GM23338 (cell line): ENCODE results near the gene CIDEB. TPM values are rescaled to one million over a fixed set of nuclear protein-coding genes. Genes with fewer than 3 reads are reported as not detected.

Source experiments
- ATAC-seq: fragments of 200-7000 bp; cut with Tn5 transposase; 3 replicates; pipeline ENCODE4 v1.9.1; 2020
- DNase-seq: peaks from one replicate; pipeline ENCODE4 v3.0.0-alpha.2; 2015; ENCODE audit warnings: low spot score
- H2AFZ ChIP-seq: fragments of 200-600 bp; sonication (generic); 2 replicates; pipeline ENCODE4 v1.8.0; 2016; ENCODE audit warnings: antibody characterized with exemption, mild to moderate bottlenecking, moderate library complexity
- H3F3A ChIP-seq: fragments of 200-600 bp; sonication (generic); replicated peaks from 2 replicates; pipeline ENCODE4 v1.8.0; 2017; ENCODE audit warnings: antibody characterized with exemption, mixed run types, low read depth
- H3K27ac ChIP-seq: fragments of 200-600 bp; sonication (generic); 2 replicates; pipeline ENCODE4 v1.6.1; 2016; ENCODE audit warnings: low read depth
- H3K27me3 ChIP-seq: fragments of 200-600 bp; sonication (generic); 2 replicates; pipeline ENCODE4 v1.8.0; 2016; ENCODE audit warnings: mild to moderate bottlenecking, mixed run types, moderate library complexity; ENCODE audit not compliant: insufficient read depth
- H3K36me3 ChIP-seq: fragments of 200-600 bp; sonication (generic); 2 replicates; pipeline ENCODE4 v1.8.0; 2016; ENCODE audit warnings: mild to moderate bottlenecking; ENCODE audit not compliant: insufficient read depth
- H3K4me1 ChIP-seq: fragments of 200-600 bp; sonication (generic); 2 replicates; pipeline ENCODE4 v1.8.0; 2016; ENCODE audit warnings: mild to moderate bottlenecking, moderate library complexity; ENCODE audit not compliant: insufficient read depth
- H3K4me2 ChIP-seq: fragments of 200-600 bp; sonication (generic); 2 replicates; pipeline ENCODE4 v1.7.1; 2017; ENCODE audit warnings: mixed run types
- H3K4me3 ChIP-seq: fragments of 200-600 bp; sonication (generic); 2 replicates; pipeline ENCODE4 v1.6.1; 2016; ENCODE audit warnings: mixed run types
- H3K79me2 ChIP-seq: fragments of 200-600 bp; sonication (generic); replicated peaks from 2 replicates; pipeline ENCODE4 v1.8.0; 2017; ENCODE audit warnings: mild to moderate bottlenecking; ENCODE audit not compliant: insufficient read depth
- H3K9me2 ChIP-seq: fragments of 200-600 bp; sonication (generic); 2 replicates; pipeline ENCODE4 v1.8.0; 2017; ENCODE audit not compliant: insufficient read depth
- H4K20me1 ChIP-seq: fragments of 200-600 bp; sonication (generic); replicated peaks from 2 replicates; pipeline ENCODE4 v1.8.0; 2017; ENCODE audit warnings: mild to moderate bottlenecking; ENCODE audit not compliant: insufficient read depth
- H3K27ac Mint-ChIP-seq: 2 replicates; pipeline ENCODE4 v1.8.0; 2020; ENCODE audit warnings: inconsistent platforms, mild to moderate bottlenecking, moderate library complexity, mixed read lengths
- H3K27me3 Mint-ChIP-seq: 3 replicates; pipeline ENCODE4 v1.8.0; 2022; ENCODE audit warnings: low read depth, mild to moderate bottlenecking, moderate library complexity, mixed read lengths, inconsistent platforms; ENCODE audit not compliant: insufficient read depth, poor library complexity
- H3K36me3 Mint-ChIP-seq: 3 replicates; pipeline ENCODE4 v1.8.0; 2021; ENCODE audit warnings: low read depth, mild to moderate bottlenecking, inconsistent platforms, moderate library complexity, mixed read lengths
- H3K4me1 Mint-ChIP-seq: 3 replicates; pipeline ENCODE4 v1.8.0; 2020; ENCODE audit warnings: mild to moderate bottlenecking, inconsistent platforms, mixed read lengths
- H3K4me3 Mint-ChIP-seq: 3 replicates; pipeline ENCODE4 v1.8.0; 2021; ENCODE audit warnings: moderate library complexity, mild to moderate bottlenecking, inconsistent platforms, mixed read lengths
- H3K9me3 Mint-ChIP-seq: 3 replicates; pipeline ENCODE4 v1.8.0; 2020; ENCODE audit warnings: moderate library complexity, mild to moderate bottlenecking, inconsistent platforms, mixed read lengths
- CREB1 ChIP-seq: fragments of 250-450 bp; sonication (Bioruptor Pico); IDR thresholded peaks from 2 replicates; pipeline ENCODE4 v1.5.0; 2020; ENCODE audit warnings: low read depth, mild to moderate bottlenecking, moderate library complexity
- EZH2 ChIP-seq: fragments of 200-600 bp; sonication (generic); IDR thresholded peaks from one replicate; pipeline ENCODE4 v1.8.0; 2017; ENCODE audit warnings: antibody characterized with exemption, mild to moderate bottlenecking, low read depth; ENCODE audit not compliant: unreplicated experiment
- EZH2phosphoT487 ChIP-seq: fragments of 200-600 bp; sonication (generic); IDR thresholded peaks from one replicate; pipeline ENCODE4 v1.8.1; 2018; ENCODE audit warnings: antibody characterized with exemption; ENCODE audit not compliant: unreplicated experiment
- JUNB ChIP-seq: IDR thresholded peaks from one replicate; pipeline ENCODE4 v1.6.1; 2016; ENCODE audit warnings: antibody characterized with exemption; ENCODE audit not compliant: unreplicated experiment
- NANOG ChIP-seq: IDR thresholded peaks from 2 replicates; pipeline ENCODE4 v1.6.1; 2016; ENCODE audit warnings: antibody characterized with exemption, borderline replicate concordance
- STAT1 ChIP-seq: IDR thresholded peaks from one replicate; pipeline ENCODE4 v1.6.1; 2016; ENCODE audit warnings: antibody characterized with exemption; ENCODE audit not compliant: unreplicated experiment
- ZNF114 ChIP-seq: fragments of 250-450 bp; sonication (Bioruptor Pico); IDR thresholded peaks from 2 replicates; pipeline ENCODE4 v1.5.0; 2020; ENCODE audit warnings: mild to moderate bottlenecking, moderate library complexity
- ZNF331 ChIP-seq: fragments of 250-450 bp; sonication (Bioruptor Pico); IDR thresholded peaks from 2 replicates; pipeline ENCODE4 v1.5.0; 2020; ENCODE audit warnings: low read depth, mild to moderate bottlenecking, moderate library complexity
- polyA plus RNA-seq: library from polyadenylated mRNA; unstranded; fragments of >200 nt; fragmentation: Nextera tagmentation; extraction: Ambion mirVana; gene quantifications from 2 replicates; pipeline ENCODE4 v1.2.1, GENCODE V29; 2016
- total RNA-seq: library from RNA; depleted of rRNA; stranded (reverse); fragments of >200 nt; shearing (Covaris generic); gene quantifications from 2 replicates; pipeline ENCODE4 v1.2.3, GENCODE V29; 2014
- TF ChIP-seq, protein P1 (sequence below): fragments of 250-450 bp; sonication (Bioruptor Pico); IDR thresholded peaks from 2 replicates; pipeline ENCODE4 v1.5.0; 2020; ENCODE audit warnings: mild to moderate bottlenecking, moderate library complexity
- TF ChIP-seq, protein P2 (sequence below): IDR thresholded peaks from 2 replicates; pipeline ENCODE4 v1.6.1; 2016; ENCODE audit warnings: antibody characterized with exemption
- TF ChIP-seq, protein P3 (sequence below), 2 experiments: fragments of 200-600 bp in 1 of 2; sonication (generic) in 1 of 2; conservative IDR thresholded peaks; 2 replicates each; pipeline versions ENCODE4 v1.5.1 to v1.6.1; 2016 to 2017; ENCODE audit warnings: antibody characterized with exemption in 2 of 2, low read depth in 2 of 2, mild to moderate bottlenecking in 2 of 2, moderate library complexity in 1 of 2
- TF ChIP-seq, protein P4 (sequence below): IDR thresholded peaks from one replicate; pipeline ENCODE4 v1.6.1; 2018; ENCODE audit warnings: antibody characterized with exemption; ENCODE audit not compliant: unreplicated experiment

Gene CIDEB
- total and polyA plus RNA-seq, 2 experiments from 2014 or later: 3.4 to 4.6 TPM

DNA sequence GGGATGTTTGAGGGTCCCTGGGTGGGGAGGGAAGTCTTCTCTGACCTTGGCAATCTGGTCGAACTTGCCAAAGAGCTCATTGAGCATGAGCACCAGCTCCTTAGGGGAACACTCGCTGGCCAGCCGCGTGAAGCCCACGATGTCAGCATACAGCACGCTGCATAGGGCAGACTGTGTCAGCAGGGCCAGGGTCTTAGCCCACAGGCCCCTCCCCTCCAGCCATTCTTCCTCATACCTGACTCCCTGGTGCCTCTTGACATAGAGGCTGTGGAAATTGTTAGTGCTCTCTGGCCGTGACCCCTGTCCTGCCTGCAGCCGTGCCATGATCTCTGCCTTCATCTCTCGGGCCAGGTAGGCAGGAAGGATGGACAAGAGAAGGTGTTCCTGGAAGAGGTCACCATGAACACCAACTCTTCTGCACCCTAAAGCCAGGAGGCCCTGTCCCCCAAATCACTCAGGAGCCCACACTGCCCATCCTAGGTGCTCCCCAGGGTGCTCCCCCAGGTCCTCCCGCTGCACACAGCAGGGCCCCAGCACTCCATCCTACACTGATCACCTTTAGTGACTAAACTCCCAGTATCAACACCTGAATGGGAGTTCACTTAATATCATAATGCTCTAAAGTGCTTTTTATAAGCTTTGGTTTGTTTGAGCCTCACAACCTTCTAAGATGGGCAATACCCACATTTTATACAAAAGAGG is 23.3 kb upstream of the CIDEB start:
- Mint-ChIP-seq H3K36me3 (no peaks in the 10 kb centered on the region; the same call in 2 of the 3 replicates), H3K9me3 (no peaks in the 10 kb centered on the region; the same call in 2 of the 3 replicates), H3K4me3 (no peak overlapping the region), H3K27ac (no peak overlapping the region), H3K27me3 (peaks cover 66% of the 10 kb centered on the region), H3K4me1 (peaks cover 20% of the 10 kb centered on the region)
- Histone ChIP-seq H2AFZ (peak overlapping the region; percentile 100), H3K79me2 (no peaks in the 10 kb centered on the region), H3K4me1 (peaks cover 24% of the 10 kb centered on the region; the same call in 1 of the 2 replicates), H3K27ac (no peak overlapping the region), H3K36me3 (no peaks in the 10 kb centered on the region), H3F3A (0 out of 2 replicates have a peak, but pooled peaks cover 8% of the 10 kb centered on the region), H3K4me2 (peak overlapping the region; percentile 92), H3K9me2 (no peaks in the 10 kb centered on the region), H3K4me3 (peak overlapping the region; percentile 80), H4K20me1 (no peaks in the 10 kb centered on the region; the same call in 1 of the 2 replicates), H3K27me3 (peaks cover 72% of the 10 kb centered on the region)
- DNase-seq (no peak), ATAC-seq (no peak)
- TF ChIP-seq, protein P1, sequence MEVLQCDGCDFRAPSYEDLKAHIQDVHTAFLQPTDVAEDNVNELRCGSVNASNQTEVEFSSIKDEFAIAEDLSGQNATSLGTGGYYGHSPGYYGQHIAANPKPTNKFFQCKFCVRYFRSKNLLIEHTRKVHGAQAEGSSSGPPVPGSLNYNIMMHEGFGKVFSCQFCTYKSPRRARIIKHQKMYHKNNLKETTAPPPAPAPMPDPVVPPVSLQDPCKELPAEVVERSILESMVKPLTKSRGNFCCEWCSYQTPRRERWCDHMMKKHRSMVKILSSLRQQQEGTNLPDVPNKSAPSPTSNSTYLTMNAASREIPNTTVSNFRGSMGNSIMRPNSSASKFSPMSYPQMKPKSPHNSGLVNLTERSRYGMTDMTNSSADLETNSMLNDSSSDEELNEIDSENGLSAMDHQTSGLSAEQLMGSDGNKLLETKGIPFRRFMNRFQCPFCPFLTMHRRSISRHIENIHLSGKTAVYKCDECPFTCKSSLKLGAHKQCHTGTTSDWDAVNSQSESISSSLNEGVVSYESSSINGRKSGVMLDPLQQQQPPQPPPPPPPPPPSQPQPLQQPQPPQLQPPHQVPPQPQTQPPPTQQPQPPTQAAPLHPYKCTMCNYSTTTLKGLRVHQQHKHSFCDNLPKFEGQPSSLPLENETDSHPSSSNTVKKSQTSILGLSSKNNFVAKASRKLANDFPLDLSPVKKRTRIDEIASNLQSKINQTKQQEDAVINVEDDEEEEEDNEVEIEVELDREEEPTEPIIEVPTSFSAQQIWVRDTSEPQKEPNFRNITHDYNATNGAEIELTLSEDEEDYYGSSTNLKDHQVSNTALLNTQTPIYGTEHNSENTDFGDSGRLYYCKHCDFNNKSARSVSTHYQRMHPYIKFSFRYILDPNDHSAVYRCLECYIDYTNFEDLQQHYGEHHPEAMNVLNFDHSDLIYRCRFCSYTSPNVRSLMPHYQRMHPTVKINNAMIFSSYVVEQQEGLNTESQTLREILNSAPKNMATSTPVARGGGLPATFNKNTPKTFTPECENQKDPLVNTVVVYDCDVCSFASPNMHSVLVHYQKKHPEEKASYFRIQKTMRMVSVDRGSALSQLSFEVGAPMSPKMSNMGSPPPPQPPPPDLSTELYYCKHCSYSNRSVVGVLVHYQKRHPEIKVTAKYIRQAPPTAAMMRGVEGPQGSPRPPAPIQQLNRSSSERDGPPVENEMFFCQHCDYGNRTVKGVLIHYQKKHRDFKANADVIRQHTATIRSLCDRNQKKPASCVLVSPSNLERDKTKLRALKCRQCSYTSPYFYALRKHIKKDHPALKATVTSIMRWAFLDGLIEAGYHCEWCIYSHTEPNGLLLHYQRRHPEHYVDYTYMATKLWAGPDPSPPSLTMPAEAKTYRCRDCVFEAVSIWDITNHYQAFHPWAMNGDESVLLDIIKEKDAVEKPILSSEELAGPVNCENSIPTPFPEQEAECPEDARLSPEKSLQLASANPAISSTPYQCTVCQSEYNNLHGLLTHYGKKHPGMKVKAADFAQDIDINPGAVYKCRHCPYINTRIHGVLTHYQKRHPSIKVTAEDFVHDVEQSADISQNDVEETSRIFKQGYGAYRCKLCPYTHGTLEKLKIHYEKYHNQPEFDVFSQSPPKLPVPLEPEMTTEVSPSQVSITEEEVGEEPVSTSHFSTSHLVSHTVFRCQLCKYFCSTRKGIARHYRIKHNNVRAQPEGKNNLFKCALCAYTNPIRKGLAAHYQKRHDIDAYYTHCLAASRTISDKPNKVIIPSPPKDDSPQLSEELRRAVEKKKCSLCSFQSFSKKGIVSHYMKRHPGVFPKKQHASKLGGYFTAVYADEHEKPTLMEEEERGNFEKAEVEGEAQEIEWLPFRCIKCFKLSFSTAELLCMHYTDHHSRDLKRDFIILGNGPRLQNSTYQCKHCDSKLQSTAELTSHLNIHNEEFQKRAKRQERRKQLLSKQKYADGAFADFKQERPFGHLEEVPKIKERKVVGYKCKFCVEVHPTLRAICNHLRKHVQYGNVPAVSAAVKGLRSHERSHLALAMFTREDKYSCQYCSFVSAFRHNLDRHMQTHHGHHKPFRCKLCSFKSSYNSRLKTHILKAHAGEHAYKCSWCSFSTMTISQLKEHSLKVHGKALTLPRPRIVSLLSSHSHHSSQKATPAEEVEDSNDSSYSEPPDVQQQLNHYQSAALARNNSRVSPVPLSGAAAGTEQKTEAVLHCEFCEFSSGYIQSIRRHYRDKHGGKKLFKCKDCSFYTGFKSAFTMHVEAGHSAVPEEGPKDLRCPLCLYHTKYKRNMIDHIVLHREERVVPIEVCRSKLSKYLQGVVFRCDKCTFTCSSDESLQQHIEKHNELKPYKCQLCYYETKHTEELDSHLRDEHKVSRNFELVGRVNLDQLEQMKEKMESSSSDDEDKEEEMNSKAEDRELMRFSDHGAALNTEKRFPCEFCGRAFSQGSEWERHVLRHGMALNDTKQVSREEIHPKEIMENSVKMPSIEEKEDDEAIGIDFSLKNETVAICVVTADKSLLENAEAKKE (CRISPR knock-in tag): no peak
- TF ChIP-seq, protein P2, sequence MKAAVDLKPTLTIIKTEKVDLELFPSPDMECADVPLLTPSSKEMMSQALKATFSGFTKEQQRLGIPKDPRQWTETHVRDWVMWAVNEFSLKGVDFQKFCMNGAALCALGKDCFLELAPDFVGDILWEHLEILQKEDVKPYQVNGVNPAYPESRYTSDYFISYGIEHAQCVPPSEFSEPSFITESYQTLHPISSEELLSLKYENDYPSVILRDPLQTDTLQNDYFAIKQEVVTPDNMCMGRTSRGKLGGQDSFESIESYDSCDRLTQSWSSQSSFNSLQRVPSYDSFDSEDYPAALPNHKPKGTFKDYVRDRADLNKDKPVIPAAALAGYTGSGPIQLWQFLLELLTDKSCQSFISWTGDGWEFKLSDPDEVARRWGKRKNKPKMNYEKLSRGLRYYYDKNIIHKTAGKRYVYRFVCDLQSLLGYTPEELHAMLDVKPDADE: no peak
- TF ChIP-seq EZH2phosphoT487 (no peak), CREB1 (CRISPR knock-in tag) (no peak), STAT1 (no peak), EZH2 (no peak), ZNF114 (CRISPR knock-in tag) (no peak), ZNF331 (CRISPR knock-in tag) (no peak), JUNB (no peak), NANOG (no peak)
- TF ChIP-seq, protein P3, sequence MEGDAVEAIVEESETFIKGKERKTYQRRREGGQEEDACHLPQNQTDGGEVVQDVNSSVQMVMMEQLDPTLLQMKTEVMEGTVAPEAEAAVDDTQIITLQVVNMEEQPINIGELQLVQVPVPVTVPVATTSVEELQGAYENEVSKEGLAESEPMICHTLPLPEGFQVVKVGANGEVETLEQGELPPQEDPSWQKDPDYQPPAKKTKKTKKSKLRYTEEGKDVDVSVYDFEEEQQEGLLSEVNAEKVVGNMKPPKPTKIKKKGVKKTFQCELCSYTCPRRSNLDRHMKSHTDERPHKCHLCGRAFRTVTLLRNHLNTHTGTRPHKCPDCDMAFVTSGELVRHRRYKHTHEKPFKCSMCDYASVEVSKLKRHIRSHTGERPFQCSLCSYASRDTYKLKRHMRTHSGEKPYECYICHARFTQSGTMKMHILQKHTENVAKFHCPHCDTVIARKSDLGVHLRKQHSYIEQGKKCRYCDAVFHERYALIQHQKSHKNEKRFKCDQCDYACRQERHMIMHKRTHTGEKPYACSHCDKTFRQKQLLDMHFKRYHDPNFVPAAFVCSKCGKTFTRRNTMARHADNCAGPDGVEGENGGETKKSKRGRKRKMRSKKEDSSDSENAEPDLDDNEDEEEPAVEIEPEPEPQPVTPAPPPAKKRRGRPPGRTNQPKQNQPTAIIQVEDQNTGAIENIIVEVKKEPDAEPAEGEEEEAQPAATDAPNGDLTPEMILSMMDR (conservative IDR thresholded peaks at IDR 0.05; ENCODE audit: low read depth in 2 of 2): no peak
- TF ChIP-seq, protein P4, sequence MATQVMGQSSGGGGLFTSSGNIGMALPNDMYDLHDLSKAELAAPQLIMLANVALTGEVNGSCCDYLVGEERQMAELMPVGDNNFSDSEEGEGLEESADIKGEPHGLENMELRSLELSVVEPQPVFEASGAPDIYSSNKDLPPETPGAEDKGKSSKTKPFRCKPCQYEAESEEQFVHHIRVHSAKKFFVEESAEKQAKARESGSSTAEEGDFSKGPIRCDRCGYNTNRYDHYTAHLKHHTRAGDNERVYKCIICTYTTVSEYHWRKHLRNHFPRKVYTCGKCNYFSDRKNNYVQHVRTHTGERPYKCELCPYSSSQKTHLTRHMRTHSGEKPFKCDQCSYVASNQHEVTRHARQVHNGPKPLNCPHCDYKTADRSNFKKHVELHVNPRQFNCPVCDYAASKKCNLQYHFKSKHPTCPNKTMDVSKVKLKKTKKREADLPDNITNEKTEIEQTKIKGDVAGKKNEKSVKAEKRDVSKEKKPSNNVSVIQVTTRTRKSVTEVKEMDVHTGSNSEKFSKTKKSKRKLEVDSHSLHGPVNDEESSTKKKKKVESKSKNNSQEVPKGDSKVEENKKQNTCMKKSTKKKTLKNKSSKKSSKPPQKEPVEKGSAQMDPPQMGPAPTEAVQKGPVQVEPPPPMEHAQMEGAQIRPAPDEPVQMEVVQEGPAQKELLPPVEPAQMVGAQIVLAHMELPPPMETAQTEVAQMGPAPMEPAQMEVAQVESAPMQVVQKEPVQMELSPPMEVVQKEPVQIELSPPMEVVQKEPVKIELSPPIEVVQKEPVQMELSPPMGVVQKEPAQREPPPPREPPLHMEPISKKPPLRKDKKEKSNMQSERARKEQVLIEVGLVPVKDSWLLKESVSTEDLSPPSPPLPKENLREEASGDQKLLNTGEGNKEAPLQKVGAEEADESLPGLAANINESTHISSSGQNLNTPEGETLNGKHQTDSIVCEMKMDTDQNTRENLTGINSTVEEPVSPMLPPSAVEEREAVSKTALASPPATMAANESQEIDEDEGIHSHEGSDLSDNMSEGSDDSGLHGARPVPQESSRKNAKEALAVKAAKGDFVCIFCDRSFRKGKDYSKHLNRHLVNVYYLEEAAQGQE: no peak
